ENCODE data around the gene TXNL4B.

GRCh38 chr16:72043539-72043938, 49.9 kb downstream of the TXNL4B start:
- no peak for TF ChIP-seq CTCF (IDR thresholded peaks at IDR 0.05)
- no peak for TF ChIP-seq POLR2A (IDR thresholded peaks at IDR 0.05)
- no peak for TF ChIP-seq EP300 (IDR thresholded peaks at IDR 0.05)
